Gastrocnemius medialis (tissue), 4 donors: ENCODE results near the gene LOX. TPM values are rescaled to one million over a fixed set of nuclear protein-coding genes. Genes with fewer than 3 reads are reported as not detected.

Experiments used
- ATAC-seq, 2 donors: fragments of 150-250 bp; one replicate each; pipeline ENCODE4 v1.9.1; 2016
- DNase-seq, 2 donors: peaks; one replicate each; pipeline ENCODE4 v3.0.0-alpha.2; 2019
- H3K27ac ChIP-seq, 4 donors: fragments of 200-600 bp; sonication (generic); 1 replicate in 1 of 4; 2 replicates in 3 of 4; pipeline ENCODE4 v1.5.1; 2016 to 2018; ENCODE audit warnings: mild to moderate bottlenecking in 2 of 4, moderate library complexity in 1 of 4
- H3K27me3 ChIP-seq, 3 donors: fragments of 200-600 bp; sonication (generic) in 2 of 3; 1 replicate in 1 of 3; 2 replicates in 2 of 3; pipeline versions ENCODE4 v1.5.1 to v1.6.0; 2016 to 2019; ENCODE audit warnings: mild to moderate bottlenecking in 1 of 3, moderate library complexity in 1 of 3
- H3K36me3 ChIP-seq, 2 donors: fragments of 200-600 bp; sonication (generic) in 1 of 2; one replicate each; pipeline ENCODE4 v1.5.1; 2017 to 2018
- H3K4me1 ChIP-seq, 2 donors: fragments of 200-600 bp; sonication (generic) in 1 of 2; one replicate each; pipeline ENCODE4 v1.5.1; 2016 to 2017; ENCODE audit warnings: mild to moderate bottlenecking in 2 of 2
- H3K4me3 ChIP-seq, 4 donors: fragments of 200-600 bp; sonication (generic) in 3 of 4; 1 replicate in 1 of 4; 2 replicates in 3 of 4; pipeline ENCODE4 v1.5.1; 2016 to 2019; ENCODE audit warnings: mild to moderate bottlenecking in 2 of 4
- H3K9me3 ChIP-seq, 3 donors: fragments of 200-600 bp; sonication (generic) in 2 of 3; 1 replicate in 1 of 3; 2 replicates in 2 of 3; pipeline ENCODE4 v1.5.1; 2016 to 2019
- CTCF ChIP-seq, 5 experiments: fragments of 450-650 bp in 3 of 5; fragments of 200-600 bp in 2 of 5; sonication (generic) in 2 of 5; IDR thresholded peaks in 4 of 5; conservative IDR thresholded peaks in 1 of 5; 1 replicate in 4 of 5; 2 replicates in 1 of 5; pipeline ENCODE4 v1.5.1; 2016 to 2019; ENCODE audit warnings: antibody characterized with exemption in 5 of 5, mild to moderate bottlenecking in 3 of 5, moderate library complexity in 3 of 5
- POLR2A ChIP-seq, 2 donors: fragments of 450-650 bp; IDR thresholded peaks; one replicate each; pipeline ENCODE4 v1.6.1; 2017; ENCODE audit warnings: antibody characterized with exemption in 2 of 2, mild to moderate bottlenecking in 2 of 2, moderate library complexity in 2 of 2
- in situ Hi-C, 4 donors: fragments of 200-750 bp; cut with MboI; loops; one replicate each; pipeline versions ENCODE4 v1.15.0 to v1.8.0; 2017; ENCODE audit warnings: low sequenced_read_pairs in 4 of 4
- intact Hi-C: fragments of 100-400 bp; cut with DNase I; formaldehyde crosslinking; loops from one replicate; pipeline ENCODE4 v1.15.1; 2023; ENCODE audit warnings: low total_unique reads
- total RNA-seq, 4 donors: library from RNA; depleted of rRNA; stranded (reverse); fragments of >200 nt; gene quantifications; one replicate each; pipeline versions ENCODE4 v1.1.0 to v1.2.3, GENCODE V29; 2016

LOX gene
- total RNA-seq, 4 donors from 2014 or later: 1.1 to 7.6 (median 2.3) TPM

GRCh38 chr5:122121479-122122465 is 43.7 kb upstream of the LOX start:
- H3K36me3 ChIP-seq: no peaks in the 10 kb centered on the region
- H3K4me3 ChIP-seq: no peak overlapping the region
- in situ Hi-C loops: no loop called here
- TF ChIP-seq CTCF (IDR thresholded peaks at IDR 0.05 in 4 of 5, conservative IDR thresholded peaks at IDR 0.05 in 1 of 5) (no peak), POLR2A (IDR thresholded peaks at IDR 0.05) (no peak)
- intact Hi-C loops: no loop called here
- no peaks in the 10 kb centered on the region for H3K9me3 ChIP-seq
- H3K27ac ChIP-seq: no peak overlapping the region
- ATAC-seq: no peak
- H3K4me1 ChIP-seq: no peaks in the 10 kb centered on the region
- H3K27me3 ChIP-seq: no peaks in the 10 kb centered on the region
- DNase-seq: no peak

GRCh38 chr5:122120957-122121356 is 42.9 kb upstream of the LOX start:
- no peaks in the 10 kb centered on the region for H3K36me3 ChIP-seq
- no peak overlapping the region for H3K27ac ChIP-seq
- H3K4me1 ChIP-seq: no peaks in the 10 kb centered on the region
- no peaks in the 10 kb centered on the region for H3K27me3 ChIP-seq
- H3K4me3 ChIP-seq: no peak overlapping the region
- intact Hi-C loops: no loop called here
- in situ Hi-C loops: no loop called here
- TF ChIP-seq CTCF (IDR thresholded peaks at IDR 0.05 in 4 of 5, conservative IDR thresholded peaks at IDR 0.05 in 1 of 5): no peak
- ATAC-seq: no peak
- H3K9me3 ChIP-seq: no peaks in the 10 kb centered on the region
- no peak for DNase-seq

GRCh38 chr5:122120493-122120892 is 42.4 kb upstream of the LOX start:
- Histone ChIP-seq H3K27ac (no peak overlapping the region), H3K4me3 (no peak overlapping the region), H3K27me3 (no peaks in the 10 kb centered on the region), H3K36me3 (no peaks in the 10 kb centered on the region), H3K9me3 (no peaks in the 10 kb centered on the region), H3K4me1 (no peaks in the 10 kb centered on the region)
- intact Hi-C loops: no loop called here
- ATAC-seq (no peak), DNase-seq (no peak)
- TF ChIP-seq CTCF (IDR thresholded peaks at IDR 0.05 in 4 of 5, conservative IDR thresholded peaks at IDR 0.05 in 1 of 5) (no peak), POLR2A (IDR thresholded peaks at IDR 0.05) (no peak)
- in situ Hi-C loops: no loop called here

- no peak for ATAC-seq
- Histone ChIP-seq H3K27ac (no peak overlapping the region), H3K4me1 (no peaks in the 10 kb centered on the region), H3K36me3 (no peaks in the 10 kb centered on the region), H3K4me3 (no peak overlapping the region), H3K27me3 (no peaks in the 10 kb centered on the region), H3K9me3 (no peaks in the 10 kb centered on the region)
- in situ Hi-C loops (no loop called here), intact Hi-C loops (no loop called here)
- TF ChIP-seq POLR2A (IDR thresholded peaks at IDR 0.05) (no peak), CTCF (IDR thresholded peaks at IDR 0.05 in 4 of 5, conservative IDR thresholded peaks at IDR 0.05 in 1 of 5) (no peak)
- DNase-seq: no peak
Measured at GRCh38 chr5:122119205-122119604, 41.1 kb upstream of the LOX start.
